HG03039 (cell line): ENCODE data around the gene ZGPAT.

Experiments
- ATAC-seq: cut with Tn5 transposase; IDR thresholded peaks from one replicate; pipeline ENCODE4 v1.9.1; 2021; ENCODE audit warnings: mild to moderate bottlenecking, moderate library complexity; ENCODE audit not compliant: unreplicated experiment

Gene ZGPAT

GRCh38 chr20:63732118-63733095, 24.6 kb downstream of the ZGPAT start:
- ATAC-seq = no peak

DNA sequence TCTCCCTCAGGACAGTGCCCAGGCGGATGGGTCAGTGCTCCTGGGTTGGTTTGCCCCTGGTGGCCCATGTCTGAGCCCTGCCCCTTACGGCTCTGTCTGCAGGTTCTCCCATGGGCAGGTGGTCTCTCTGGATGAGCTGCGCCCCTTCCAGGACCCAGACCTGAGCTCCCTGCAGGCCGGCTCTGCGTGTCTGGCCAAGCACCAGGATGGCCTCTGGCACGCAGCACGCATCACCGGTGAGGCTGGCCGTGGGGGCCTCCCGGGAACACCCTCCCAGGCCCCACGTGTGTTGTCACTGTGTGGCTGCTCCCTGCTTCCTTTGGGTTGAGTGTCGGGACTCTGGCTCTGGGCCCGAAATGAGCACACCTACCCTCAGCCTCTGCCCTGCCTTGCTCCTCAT, 25.3 kb downstream of the ZGPAT start:
- no peak for ATAC-seq

DNA sequence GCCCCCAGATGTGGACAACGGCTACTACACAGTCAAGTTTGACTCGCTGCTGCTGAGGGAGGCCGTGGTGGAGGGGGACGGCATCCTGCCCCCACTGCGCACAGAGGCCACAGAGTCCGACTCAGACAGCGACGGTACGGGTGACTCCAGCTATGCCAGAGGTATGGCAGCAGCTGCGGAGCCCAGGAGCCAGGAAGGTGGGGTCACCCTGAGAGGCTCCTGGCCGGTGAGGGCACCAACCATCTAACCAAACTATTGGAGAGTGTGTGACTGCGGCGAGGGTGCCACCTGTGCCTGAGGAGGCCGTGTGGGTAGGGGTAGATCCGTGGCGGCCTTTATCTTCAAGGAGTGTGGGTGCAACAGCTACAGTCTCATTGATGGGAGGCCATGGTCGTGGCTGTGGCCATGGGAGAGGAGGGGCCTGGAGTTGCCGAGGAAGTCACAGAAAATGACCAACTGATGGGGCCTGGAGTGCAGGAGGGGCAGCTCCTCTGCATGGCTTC, 25.8 kb downstream of the ZGPAT start:
- no peak for ATAC-seq

- no peak for ATAC-seq
Measured at GRCh38 chr20:63734111-63734945, 26.5 kb downstream of the ZGPAT start.

GRCh38 chr20:63734946-63735858, 27.4 kb downstream of the ZGPAT start:
- no peak for ATAC-seq

DNA sequence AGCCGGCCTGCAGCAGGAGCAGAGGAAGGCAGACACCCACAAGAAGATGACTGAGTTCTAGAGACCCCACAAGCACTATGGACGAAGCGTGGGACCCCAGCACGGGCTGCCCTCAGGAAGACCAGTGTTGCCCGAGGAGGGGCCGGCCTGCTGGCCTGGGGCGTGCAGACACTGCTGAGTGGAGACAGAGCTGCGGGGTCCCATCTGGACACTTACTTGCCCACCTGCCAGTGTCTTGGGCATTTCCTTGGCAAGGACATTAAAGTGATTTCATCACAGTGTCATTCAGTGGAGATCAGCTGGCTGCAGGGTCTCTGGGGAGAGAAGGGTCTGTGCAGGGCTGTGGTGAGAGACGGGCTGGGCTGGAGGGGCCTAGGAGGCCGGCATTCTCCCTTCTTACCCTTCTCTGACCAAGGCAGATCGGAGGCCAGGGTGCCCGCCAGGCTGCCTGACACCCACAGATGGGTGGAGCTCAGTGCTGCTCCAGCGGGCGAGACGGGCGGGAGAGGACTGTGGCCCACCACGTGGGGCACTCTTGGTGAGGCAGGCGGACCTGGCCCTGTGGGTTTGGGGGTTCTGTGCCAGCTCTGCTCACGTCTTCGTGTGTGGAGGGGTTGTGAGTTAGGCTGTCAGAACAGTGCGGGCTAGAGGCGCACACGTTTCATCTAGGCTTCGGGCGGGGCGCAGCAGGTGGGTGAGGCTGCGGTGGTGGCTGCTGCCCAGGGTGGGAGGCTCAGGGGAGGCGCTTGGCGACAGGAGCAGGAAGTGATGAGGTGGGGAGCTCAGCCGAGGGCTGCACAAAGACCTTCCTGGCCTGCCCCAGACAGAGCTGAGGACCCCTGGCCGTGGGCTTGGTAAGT, 28.2 kb downstream of the ZGPAT start, which contains the start of gene LIME1:
Gene LIME1, plus strand, starts transcription at position 806 of the 860 bp plus-strand sequence. CDS start 886 bp downstream, outside the sequence.
- ATAC-seq = no peak

DNA sequence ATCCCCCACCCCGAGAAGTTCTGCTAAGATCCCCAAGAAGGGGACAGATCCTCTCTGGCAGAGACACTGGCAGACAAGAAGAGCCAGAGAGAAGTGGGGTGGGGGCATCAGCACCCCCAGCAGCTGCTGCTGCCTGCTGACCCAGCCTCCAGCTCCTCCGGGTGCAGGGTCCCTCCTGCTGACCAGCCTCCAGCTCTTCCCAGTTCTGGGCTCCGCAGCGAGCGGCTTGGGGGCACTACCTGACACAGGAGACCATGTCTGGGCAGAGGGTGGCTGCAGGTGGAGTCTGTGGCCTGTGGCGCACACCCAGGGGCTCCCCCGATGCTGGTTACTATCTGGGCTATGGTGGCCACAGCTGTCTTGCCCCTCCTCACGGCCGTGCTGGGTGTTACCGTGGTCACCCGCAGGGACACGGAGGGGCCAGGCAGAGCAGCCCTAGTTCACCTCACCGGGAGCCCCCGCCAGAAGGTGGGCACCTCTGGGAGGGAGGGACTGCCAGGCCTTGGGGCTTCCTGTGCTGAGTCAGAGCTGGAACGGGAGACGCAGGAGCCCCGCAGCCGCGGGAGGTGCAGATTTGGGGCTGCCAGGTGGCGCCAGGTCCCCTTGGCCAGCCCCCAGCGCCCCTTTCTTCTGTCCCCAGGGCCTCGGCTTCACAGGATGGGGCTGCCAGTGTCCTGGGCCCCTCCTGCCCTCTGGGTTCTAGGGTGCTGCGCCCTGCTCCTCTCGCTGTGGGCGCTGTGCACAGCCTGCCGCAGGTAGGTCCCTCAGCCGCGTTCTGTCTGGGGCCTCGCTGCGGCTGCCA, 29.3 kb downstream of the ZGPAT start:
- no peak for ATAC-seq

DNA sequence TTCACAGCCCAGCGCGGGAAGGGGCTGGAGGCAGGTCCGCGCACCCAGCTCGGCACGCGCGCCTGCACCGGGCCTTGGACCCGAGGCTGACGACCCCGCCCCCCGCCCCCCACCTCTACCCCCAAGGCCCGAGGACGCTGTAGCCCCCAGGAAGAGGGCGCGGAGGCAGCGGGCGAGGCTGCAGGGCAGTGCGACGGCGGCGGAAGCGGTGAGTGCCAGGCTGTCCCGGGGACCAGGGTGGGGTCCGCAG, 29.8 kb downstream of the ZGPAT start:
- ATAC-seq = no peak

DNA sequence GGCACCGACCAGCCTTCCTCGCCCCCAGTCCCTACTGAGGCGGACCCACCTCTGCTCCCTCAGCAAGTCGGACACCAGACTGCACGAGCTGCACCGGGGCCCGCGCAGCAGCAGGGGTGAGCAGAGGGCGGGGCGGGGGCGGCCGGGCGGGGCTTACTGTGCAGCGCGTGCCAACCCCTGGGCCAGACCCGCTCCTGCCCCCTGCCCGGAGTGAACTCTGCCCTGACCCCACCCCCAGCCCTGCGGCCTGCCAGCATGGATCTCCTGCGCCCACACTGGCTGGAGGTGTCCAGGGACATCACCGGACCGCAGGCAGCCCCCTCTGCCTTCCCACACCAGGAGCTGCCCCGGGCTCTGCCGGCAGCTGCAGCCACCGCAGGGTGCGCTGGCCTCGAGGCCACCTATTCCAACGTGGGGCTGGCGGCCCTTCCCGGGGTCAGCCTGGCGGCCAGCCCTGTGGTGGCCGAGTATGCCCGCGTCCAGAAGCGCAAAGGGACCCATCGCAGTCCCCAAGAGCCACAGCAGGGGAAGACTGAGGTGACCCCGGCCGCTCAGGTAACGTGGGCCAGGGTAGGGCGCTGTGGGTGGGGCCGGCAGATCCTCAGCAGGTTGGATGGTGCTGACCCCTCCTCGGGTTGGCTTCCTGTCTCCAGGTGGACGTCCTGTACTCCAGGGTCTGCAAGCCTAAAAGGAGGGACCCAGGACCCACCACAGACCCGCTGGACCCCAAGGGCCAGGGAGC, 30.3 kb downstream of the ZGPAT start:
- ATAC-seq = no peak

- ATAC-seq = no peak
Measured at GRCh38 chr20:63738687-63739129, 30.9 kb downstream of the ZGPAT start.

- ATAC-seq = peak; percentile 32
Measured at GRCh38 chr20:63739130-63740069, 31.6 kb downstream of the ZGPAT start, which contains the start of gene SLC2A4RG. Gene SLC2A4RG (plus strand): TSS chr20:63739776. CDS start chr20:63739913, 137 bp downstream.

GRCh38 chr20:63740070-63740626, 32.3 kb downstream of the ZGPAT start:
- ATAC-seq = peak; percentile 11

DNA sequence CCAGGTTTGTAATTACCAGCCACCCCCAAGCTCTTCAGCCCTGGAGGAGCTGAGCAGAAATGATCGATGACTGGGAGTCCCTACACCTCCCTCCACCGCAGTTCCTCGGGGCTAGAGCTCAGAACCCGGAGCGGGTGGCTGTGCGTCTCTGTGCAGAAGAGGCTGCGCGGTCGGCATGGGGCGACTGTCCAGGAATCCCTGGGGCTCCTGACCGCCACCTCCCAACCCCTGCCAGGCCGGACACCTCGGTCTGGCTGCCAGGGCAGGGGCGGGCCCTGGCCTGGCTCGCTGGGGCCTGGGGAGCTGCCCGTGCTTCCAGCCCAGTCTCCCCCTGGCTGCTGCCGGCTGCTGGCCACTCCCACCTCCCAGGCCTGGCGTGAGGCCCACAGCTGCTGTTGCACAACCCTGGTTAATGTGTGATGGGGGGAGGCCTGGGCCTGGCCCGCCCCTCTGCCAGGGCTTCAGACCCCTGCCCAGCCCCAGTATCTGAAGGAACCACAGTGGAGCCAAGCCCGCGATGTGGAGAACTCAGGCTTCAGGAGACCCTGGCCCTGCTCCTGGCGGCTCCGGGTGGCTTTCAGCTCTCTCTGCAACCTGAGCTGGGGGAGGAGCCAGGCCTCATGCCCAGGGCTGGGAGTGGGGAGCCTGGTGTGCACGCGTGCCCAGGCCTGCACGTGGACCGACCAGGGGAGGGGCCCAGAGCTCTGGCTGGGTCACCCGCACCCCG, 33.0 kb downstream of the ZGPAT start:
- no peak for ATAC-seq

GRCh38 chr20:63741354-63741675, 33.5 kb downstream of the ZGPAT start:
- no peak for ATAC-seq

GRCh38 chr20:63741676-63742380, 34.0 kb downstream of the ZGPAT start:
- ATAC-seq = no peak
